OCI-LY1 (cell line): ENCODE data around the gene LRRC61.
"Not testable (repeated sequence)": the region's sequence is repeated elsewhere in the genome, so short reads cannot be mapped to it uniquely, and the experiment has no call there.

Source experiments
- H2AFZ ChIP-seq: fragments of 200-600 bp; sonication (generic), shearing (Covaris generic); 2 replicates; pipeline ENCODE4 v1.6.0; 2014; ENCODE audit warnings: antibody characterized with exemption, mild to moderate bottlenecking, low read length
- H3F3A ChIP-seq: fragments of 200-600 bp; sonication (generic), shearing (Covaris generic); 2 replicates; pipeline ENCODE4 v1.6.0; 2014; ENCODE audit warnings: mild to moderate bottlenecking, antibody characterized with exemption, low read length, moderate library complexity; ENCODE audit not compliant: insufficient read depth
- H3K27ac ChIP-seq: fragments of 200-600 bp; sonication (generic); 2 replicates; pipeline ENCODE4 v1.5.1; 2014; ENCODE audit warnings: low read length, mixed run types, mild to moderate bottlenecking, low read depth; ENCODE audit not compliant: poor library complexity, severe bottlenecking
- H3K27me3 ChIP-seq: fragments of 200-600 bp; sonication (generic); 2 replicates; pipeline ENCODE4 v1.6.0; 2014; ENCODE audit warnings: antibody characterized with exemption, mild to moderate bottlenecking, low read length, moderate library complexity; ENCODE audit not compliant: insufficient read depth
- H3K36me3 ChIP-seq: fragments of 200-600 bp; sonication (generic); 2 replicates; pipeline ENCODE4 v1.6.1; 2014; ENCODE audit warnings: mild to moderate bottlenecking, antibody characterized with exemption, low read length, moderate library complexity, mixed read lengths; ENCODE audit not compliant: insufficient read depth
- H3K4me1 ChIP-seq: fragments of 200-600 bp; sonication (generic); 2 replicates; pipeline ENCODE4 v1.5.1; 2014; ENCODE audit warnings: mild to moderate bottlenecking, low read length, moderate library complexity; ENCODE audit not compliant: insufficient read depth, severe bottlenecking
- H3K4me2 ChIP-seq: fragments of 200-600 bp; sonication (generic), shearing (Covaris generic); 2 replicates; pipeline ENCODE4 v1.6.1; 2014; ENCODE audit warnings: low read length
- H3K4me3 ChIP-seq: fragments of 200-600 bp; sonication (generic); 2 replicates; pipeline ENCODE4 v1.5.1; 2014; ENCODE audit warnings: low read length, low read depth, mild to moderate bottlenecking, mixed read lengths; ENCODE audit not compliant: poor library complexity, severe bottlenecking
- H3K79me2 ChIP-seq: fragments of 200-600 bp; shearing (Covaris generic); 2 replicates; pipeline ENCODE4 v1.6.1; 2016; ENCODE audit warnings: mixed run types, low read length, mixed read lengths; ENCODE audit not compliant: insufficient read depth
- H3K9ac ChIP-seq: fragments of 200-600 bp; sonication (generic), shearing (Covaris generic); 2 replicates; pipeline ENCODE4 v1.6.1; 2014; ENCODE audit warnings: mild to moderate bottlenecking, low read length, mixed read lengths
- H3K9me2 ChIP-seq: fragments of 200-600 bp; sonication (generic), shearing (Covaris generic); 2 replicates; pipeline ENCODE4 v1.6.1; 2014; ENCODE audit warnings: low read depth, mild to moderate bottlenecking, low read length, mixed read lengths
- H3K9me3 ChIP-seq: fragments of 200-600 bp; shearing (Covaris generic); 2 replicates; pipeline ENCODE4 v1.6.1; 2014; ENCODE audit warnings: low read length, mixed read lengths
- H4K20me1 ChIP-seq: fragments of 200-600 bp; sonication (generic), shearing (Covaris generic); 2 replicates; pipeline ENCODE4 v1.6.0; 2016; ENCODE audit warnings: mild to moderate bottlenecking, low read length; ENCODE audit not compliant: insufficient read depth
- TF ChIP-seq, protein P1 (sequence below): fragments of 200-600 bp; sonication (generic), shearing (Covaris generic); IDR thresholded peaks from 2 replicates; pipeline ENCODE4 v1.5.1; 2017; ENCODE audit warnings: mild to moderate bottlenecking, antibody characterized with exemption, low read length, moderate library complexity, mixed read lengths

Gene LRRC61

DNA sequence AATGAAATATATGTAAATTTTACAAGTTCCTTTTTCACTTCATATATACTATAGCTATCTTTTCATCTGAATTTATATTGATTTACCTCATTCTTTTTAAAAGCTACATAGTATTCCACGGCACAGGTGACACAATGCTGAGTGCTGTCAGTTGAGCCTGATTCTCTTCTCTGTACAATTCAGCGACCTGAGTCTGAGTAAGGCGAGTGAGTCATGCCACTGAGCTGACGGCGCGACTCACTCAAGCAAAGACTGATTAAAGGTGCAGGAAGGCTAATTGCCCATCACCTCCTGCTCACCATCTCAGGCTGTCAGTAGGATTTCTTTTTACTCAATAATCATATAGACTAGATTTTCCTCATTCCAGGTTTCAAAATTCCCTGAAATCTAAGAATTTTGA, 39.5 kb upstream of the LRRC61 start:
- not testable (repeated sequence) for H3K79me2 ChIP-seq, H3K27me3 ChIP-seq, H3K27ac ChIP-seq, H3K4me2 ChIP-seq, H3K9ac ChIP-seq, H3F3A ChIP-seq, H3K4me1 ChIP-seq, H4K20me1 ChIP-seq, H3K9me3 ChIP-seq, H3K9me2 ChIP-seq, H3K4me3 ChIP-seq, H3K36me3 ChIP-seq, H2AFZ ChIP-seq

DNA sequence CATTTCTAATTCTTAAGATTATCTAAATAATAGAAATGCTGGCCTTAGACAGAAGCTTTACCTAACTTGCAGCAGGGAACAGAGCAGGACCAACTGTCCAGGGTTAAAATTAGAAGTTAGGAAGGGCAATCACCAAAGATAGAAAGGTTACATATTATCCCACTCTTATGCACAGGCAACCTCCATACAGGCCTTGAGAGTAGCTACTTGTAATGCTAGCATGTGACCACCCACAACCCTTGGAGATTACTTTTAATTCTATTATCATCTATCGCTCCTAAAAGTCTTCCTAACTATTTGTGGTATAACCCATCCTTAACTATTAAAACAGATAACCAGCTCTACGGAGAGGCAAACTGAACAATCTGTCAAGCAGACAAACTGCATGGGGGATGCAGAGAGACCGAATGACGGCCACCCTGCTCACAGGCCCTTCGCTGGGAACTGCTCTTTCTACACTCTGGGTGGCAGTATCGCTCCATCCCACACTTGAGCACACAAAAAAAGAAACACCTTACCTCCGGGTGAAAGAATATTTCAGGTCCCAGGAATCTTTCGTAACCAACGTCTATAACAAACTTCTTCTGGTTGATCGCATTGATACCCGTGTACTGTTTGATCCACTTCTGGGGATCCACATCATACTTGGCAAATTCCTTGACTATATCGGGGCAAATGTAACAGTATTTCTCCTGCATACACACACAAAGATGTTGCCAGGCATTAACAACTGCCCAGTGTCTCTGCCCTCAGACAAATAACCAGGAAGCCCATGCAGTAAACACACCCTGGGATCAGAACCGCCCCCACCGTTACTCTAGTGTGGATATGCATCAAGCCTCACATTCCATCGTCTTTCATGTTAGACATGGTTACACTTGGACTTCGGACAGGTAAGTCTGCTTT, 37.1 kb upstream of the LRRC61 start:
- H3K4me2 ChIP-seq, H4K20me1 ChIP-seq, H3K9me2 ChIP-seq, H3K36me3 ChIP-seq, H3K9ac ChIP-seq, H3K9me3 ChIP-seq, H2AFZ ChIP-seq, H3K4me3 ChIP-seq, H3K79me2 ChIP-seq, H3K27me3 ChIP-seq, H3F3A ChIP-seq, H3K27ac ChIP-seq, H3K4me1 ChIP-seq: not testable (repeated sequence)
- TF ChIP-seq, protein P1, sequence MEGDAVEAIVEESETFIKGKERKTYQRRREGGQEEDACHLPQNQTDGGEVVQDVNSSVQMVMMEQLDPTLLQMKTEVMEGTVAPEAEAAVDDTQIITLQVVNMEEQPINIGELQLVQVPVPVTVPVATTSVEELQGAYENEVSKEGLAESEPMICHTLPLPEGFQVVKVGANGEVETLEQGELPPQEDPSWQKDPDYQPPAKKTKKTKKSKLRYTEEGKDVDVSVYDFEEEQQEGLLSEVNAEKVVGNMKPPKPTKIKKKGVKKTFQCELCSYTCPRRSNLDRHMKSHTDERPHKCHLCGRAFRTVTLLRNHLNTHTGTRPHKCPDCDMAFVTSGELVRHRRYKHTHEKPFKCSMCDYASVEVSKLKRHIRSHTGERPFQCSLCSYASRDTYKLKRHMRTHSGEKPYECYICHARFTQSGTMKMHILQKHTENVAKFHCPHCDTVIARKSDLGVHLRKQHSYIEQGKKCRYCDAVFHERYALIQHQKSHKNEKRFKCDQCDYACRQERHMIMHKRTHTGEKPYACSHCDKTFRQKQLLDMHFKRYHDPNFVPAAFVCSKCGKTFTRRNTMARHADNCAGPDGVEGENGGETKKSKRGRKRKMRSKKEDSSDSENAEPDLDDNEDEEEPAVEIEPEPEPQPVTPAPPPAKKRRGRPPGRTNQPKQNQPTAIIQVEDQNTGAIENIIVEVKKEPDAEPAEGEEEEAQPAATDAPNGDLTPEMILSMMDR: peak; percentile 56; the same call in 1 of the 2 replicates

DNA sequence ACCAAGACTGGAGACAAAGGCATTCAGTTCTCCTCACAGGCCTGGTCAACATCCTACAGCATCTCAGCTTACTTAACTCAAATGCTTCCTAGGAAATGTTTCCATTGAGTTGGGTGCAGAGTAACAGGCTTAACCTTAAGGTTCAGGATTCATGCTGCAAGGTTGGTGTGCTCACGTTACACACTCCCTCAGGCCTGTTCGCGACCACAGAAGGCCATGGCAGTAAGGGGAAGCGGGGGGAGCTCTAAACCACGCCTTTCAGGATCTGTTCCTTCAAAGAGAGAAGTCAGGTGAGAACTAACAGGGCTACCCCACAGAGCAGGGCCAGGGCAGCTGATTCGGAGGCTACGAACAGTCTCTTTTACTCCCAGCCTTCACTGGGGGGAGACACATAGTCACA, 35.3 kb upstream of the LRRC61 start:
- not testable (repeated sequence) for H3K4me2 ChIP-seq, H3F3A ChIP-seq, H3K4me3 ChIP-seq, H3K27ac ChIP-seq, H4K20me1 ChIP-seq, H3K9me2 ChIP-seq, H3K36me3 ChIP-seq, H3K9me3 ChIP-seq, H2AFZ ChIP-seq, H3K27me3 ChIP-seq, H3K9ac ChIP-seq, H3K4me1 ChIP-seq, H3K79me2 ChIP-seq

DNA sequence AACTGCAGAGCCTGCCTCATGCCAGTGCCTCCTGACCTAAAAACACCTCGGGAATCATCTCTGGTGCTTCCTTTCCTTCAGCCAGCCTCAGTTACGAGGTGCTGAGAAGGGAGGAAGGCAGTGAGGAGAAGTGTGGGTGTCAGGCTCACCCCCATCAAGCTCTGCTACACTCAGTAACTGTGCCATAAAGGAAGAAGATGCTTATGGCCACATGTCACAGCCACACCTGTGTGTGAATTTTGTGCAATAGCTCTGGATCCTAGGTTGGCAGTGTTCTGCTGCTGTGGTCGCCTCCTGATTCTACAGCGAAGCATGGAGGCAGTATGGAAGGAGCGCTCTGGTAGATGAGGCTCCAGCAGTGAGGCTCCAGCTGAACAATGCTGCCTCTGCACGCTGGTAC, 34.3 kb upstream of the LRRC61 start:
- not testable (repeated sequence) for H3K9me2 ChIP-seq, H4K20me1 ChIP-seq, H2AFZ ChIP-seq, H3K4me3 ChIP-seq, H3K9me3 ChIP-seq, H3K27me3 ChIP-seq, H3K27ac ChIP-seq, H3K4me2 ChIP-seq, H3F3A ChIP-seq, H3K79me2 ChIP-seq, H3K36me3 ChIP-seq, H3K9ac ChIP-seq, H3K4me1 ChIP-seq

DNA sequence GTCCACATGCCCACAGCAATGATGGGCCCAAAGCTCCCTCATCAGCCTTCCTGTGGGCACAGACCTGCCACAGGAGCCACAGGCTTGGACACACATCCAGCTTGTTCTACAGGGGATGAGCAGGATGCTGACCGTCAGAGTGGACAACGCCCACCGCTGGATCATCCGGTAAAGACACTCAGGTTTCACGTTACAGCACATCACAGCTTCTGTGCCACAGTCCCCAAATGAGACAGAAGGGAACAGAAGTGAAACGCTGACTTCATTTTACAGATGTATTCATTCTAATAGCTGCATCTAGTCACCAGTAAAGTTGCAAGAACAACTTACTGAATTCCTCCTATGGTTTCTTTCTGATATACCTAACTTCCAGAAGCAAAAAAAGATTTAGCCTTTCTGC, 32.8 kb upstream of the LRRC61 start:
- H3F3A ChIP-seq, H3K9ac ChIP-seq, H2AFZ ChIP-seq, H3K36me3 ChIP-seq, H4K20me1 ChIP-seq, H3K4me3 ChIP-seq, H3K4me2 ChIP-seq, H3K9me3 ChIP-seq, H3K9me2 ChIP-seq, H3K27me3 ChIP-seq, H3K79me2 ChIP-seq, H3K27ac ChIP-seq, H3K4me1 ChIP-seq: not testable (repeated sequence)

DNA sequence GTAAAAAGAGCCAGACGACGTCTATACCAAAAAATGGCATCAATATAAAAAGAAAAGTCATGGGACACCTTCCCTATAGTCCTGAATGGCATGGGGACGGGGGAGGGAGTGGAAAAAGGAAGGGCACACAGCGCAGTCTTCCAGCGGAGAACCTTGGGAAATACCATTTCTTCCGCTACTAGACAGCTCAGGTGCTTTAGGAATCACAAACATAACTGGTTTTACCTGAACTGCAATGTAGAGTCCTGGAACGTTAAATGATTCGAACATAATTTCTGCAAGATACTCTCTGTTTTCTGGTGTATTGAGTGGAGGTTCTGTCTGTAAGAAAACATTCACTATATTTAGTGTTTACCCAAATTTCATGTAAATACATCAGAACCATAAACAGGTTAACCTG, 28.1 kb upstream of the LRRC61 start:
- not testable (repeated sequence) for H3K27me3 ChIP-seq, H3K4me1 ChIP-seq, H3K27ac ChIP-seq, H4K20me1 ChIP-seq, H3K36me3 ChIP-seq, H3K9me3 ChIP-seq, H3K79me2 ChIP-seq, H3K4me2 ChIP-seq, H2AFZ ChIP-seq, H3K9ac ChIP-seq, H3K4me3 ChIP-seq, H3K9me2 ChIP-seq, H3F3A ChIP-seq

DNA sequence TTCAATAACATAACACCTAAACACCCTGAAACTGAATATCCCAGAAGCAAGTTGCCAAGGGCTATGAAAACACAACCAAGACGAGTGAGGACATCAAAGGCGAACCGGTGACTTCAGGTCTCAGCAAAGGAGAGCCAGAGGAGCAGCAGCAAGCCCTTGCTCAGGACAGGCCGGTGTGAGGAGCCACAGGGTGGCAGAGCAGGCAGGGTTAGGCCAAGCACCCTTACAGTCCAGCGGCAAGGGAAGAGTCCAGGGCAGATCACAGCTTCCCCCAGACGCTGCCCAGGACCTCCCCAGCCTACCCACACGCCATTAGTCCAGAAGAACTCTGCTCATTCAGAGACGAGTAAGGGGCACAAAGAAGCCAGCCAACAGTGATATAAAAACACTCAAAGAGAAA, 27.5 kb upstream of the LRRC61 start:
- not testable (repeated sequence) for H3K79me2 ChIP-seq, H3K4me1 ChIP-seq, H3K27ac ChIP-seq, H2AFZ ChIP-seq, H3K27me3 ChIP-seq, H3K9me3 ChIP-seq, H3K36me3 ChIP-seq, H3K9me2 ChIP-seq, H3K9ac ChIP-seq, H4K20me1 ChIP-seq, H3F3A ChIP-seq, H3K4me3 ChIP-seq, H3K4me2 ChIP-seq
